ENCODE data around the gene GGT5.

The GGT5 gene

DNA sequence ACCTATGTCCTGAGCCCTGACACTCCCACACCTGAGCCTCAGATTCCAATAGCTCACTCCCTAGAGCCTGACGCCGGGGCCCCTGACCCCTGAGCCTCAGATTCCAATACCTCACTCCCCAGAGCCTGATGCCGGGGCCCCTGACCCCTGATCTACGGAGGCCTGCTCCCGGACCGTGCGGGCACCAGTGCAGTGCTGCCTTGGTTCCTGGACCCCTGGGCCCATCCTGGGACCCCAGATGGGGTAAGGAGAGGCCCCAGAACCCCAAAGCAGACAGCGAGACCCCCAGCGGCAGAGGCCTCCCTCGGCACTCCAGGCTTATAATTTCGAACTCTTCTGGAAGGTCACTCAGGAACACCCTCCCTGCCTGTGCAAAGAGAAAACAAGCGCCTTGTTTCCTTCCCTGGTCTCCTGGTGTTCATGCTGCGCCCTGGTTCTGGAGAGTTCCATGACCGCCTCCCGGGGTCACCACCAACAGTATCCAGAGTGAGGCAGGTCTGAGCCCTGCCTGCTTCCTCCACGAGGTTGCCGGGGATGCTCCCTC, 56.1 kb downstream of the GGT5 start:
- TF ChIP-seq, protein P1, sequence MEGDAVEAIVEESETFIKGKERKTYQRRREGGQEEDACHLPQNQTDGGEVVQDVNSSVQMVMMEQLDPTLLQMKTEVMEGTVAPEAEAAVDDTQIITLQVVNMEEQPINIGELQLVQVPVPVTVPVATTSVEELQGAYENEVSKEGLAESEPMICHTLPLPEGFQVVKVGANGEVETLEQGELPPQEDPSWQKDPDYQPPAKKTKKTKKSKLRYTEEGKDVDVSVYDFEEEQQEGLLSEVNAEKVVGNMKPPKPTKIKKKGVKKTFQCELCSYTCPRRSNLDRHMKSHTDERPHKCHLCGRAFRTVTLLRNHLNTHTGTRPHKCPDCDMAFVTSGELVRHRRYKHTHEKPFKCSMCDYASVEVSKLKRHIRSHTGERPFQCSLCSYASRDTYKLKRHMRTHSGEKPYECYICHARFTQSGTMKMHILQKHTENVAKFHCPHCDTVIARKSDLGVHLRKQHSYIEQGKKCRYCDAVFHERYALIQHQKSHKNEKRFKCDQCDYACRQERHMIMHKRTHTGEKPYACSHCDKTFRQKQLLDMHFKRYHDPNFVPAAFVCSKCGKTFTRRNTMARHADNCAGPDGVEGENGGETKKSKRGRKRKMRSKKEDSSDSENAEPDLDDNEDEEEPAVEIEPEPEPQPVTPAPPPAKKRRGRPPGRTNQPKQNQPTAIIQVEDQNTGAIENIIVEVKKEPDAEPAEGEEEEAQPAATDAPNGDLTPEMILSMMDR (IDR thresholded peaks at IDR 0.05): no peak
- no peaks in the 10 kb centered on the region for H3K27me3 ChIP-seq
- peaks cover 12 to 13% of the 10 kb centered on the region in 2 experiments for H3K4me1 ChIP-seq (ENCODE audit: control insufficient read depth in 1 of 2, insufficient read depth in 1 of 2, low read depth in 1 of 2, low read length in 1 of 2)
- H3K36me3 ChIP-seq: no peaks in the 10 kb centered on the region
- H3K9me3 ChIP-seq: no peaks in the 10 kb centered on the region
- no peak overlapping the region for H3K27ac ChIP-seq
- H3K4me3 ChIP-seq (ENCODE audit: low read depth in 1 of 2, low read length in 1 of 2): no peak overlapping the region

DNA sequence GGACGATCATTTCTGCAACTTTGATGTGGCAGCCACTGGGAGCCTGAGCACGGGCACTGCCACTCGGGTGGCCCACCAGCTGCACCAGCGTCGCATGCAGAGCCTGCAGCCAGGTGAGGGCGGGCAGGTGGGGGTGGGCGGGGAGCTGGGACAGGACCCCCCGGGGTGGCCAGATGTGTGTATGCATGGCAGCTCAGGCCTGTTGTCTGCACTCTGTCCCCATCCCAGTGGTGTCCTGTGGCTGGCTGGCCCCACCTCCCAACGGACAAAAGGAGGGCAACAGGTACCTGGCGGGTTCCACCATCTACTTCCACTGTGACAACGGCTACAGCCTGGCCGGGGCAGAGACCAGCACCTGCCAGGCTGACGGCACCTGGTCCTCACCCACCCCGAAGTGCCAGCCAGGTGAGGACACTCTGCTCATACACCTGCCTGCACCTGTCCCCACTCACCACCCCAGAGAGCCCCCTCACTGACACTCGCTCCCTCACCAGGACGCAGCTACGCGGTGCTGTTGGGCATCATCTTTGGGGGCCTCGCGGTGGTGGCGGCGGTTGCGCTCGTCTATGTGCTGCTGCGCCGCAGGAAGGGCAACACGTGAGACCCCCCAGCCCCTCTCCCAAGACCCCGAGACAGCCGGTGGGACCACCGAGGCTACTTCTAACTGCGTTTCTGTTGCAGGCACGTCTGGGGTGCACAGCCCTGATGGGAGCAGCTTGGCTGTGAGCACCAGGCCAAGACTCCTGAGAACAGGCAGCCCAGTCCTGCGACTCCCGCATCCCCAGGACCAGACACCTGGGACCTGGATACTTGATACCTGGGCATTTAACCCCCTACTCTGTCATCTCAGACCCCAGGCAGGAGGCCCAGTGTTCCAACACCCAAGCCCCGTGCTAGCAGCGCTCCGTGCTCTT, 56.9 kb downstream of the GGT5 start:
- no peak overlapping the region for H3K27ac ChIP-seq
- TF ChIP-seq, protein P1 (IDR thresholded peaks at IDR 0.05): no peak
- peaks cover 12 to 13% of the 10 kb centered on the region in 2 experiments for H3K4me1 ChIP-seq (ENCODE audit: control insufficient read depth in 1 of 2, insufficient read depth in 1 of 2, low read depth in 1 of 2, low read length in 1 of 2)
- no peaks in the 10 kb centered on the region for H3K9me3 ChIP-seq
- no peaks in the 10 kb centered on the region for H3K27me3 ChIP-seq
- no peak overlapping the region for H3K4me3 ChIP-seq (ENCODE audit: low read depth in 1 of 2, low read length in 1 of 2)
- H3K36me3 ChIP-seq: no peaks in the 10 kb centered on the region

DNA sequence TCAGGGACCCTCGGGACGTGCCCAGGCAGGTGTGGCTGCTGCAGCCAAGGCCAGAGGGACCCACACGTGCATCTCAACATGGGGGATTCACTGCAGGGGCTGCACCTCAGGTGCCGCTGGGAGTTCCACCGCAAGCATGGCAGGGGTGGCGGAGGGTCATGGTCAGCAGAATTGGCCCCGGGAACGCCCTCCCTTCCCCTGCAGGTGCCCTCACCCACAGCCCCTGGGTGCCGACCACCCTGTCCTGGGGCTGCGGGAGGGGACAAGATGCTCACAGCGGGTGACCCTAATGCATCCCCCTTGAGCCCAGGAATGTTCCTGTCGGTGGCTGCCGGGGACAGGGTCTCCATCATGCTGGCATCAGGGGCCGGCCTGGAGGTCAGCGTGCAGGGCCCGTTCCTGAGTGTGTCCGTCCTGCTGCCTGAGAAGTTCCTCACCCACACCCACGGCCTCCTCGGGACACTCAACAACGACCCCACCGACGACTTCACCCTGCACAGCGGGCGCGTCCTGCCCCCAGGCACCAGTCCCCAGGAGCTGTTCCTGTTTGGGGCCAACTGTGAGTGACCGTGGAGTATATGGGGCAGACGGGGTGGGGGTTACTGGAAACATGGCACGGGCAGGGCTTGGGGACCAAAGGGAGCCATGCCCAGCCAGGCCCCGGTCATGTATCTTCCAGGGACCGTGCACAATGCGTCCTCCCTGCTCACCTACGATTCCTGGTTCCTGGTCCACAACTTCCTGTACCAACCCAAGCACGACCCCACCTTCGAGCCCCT, 57.8 kb downstream of the GGT5 start:
- no peak overlapping the region for H3K27ac ChIP-seq
- no peak overlapping the region for H3K4me3 ChIP-seq (ENCODE audit: low read depth in 1 of 2, low read length in 1 of 2)
- no peaks in the 10 kb centered on the region for H3K9me3 ChIP-seq
- H3K27me3 ChIP-seq: no peaks in the 10 kb centered on the region
- TF ChIP-seq, protein P1 (IDR thresholded peaks at IDR 0.05): no peak
- no peaks in the 10 kb centered on the region for H3K36me3 ChIP-seq
- peaks cover 12 to 13% of the 10 kb centered on the region in 2 experiments for H3K4me1 ChIP-seq (ENCODE audit: control insufficient read depth in 1 of 2, insufficient read depth in 1 of 2, low read depth in 1 of 2, low read length in 1 of 2)

DNA sequence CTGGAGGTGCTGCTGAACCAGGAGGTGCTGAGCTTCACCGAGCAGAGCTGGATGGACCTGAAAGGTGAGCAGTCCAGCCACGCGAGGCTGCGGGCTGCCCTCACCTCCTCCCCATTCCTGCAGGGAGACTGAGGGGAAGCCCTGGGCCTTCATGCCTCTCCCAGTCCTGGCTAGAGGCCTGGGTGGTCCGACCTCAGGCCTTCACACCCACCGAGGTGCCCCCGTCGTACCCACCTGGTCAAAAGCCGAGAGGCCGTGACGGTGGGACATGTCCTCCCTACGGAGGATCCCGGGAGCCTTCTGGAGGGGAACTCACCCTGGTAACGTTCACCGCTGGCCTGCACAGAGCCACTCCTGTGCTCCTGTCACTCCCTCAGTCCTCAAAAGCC, 58.5 kb downstream of the GGT5 start:
- TF ChIP-seq, protein P1 (IDR thresholded peaks at IDR 0.05): no peak
- H3K27ac ChIP-seq: no peak overlapping the region
- H3K36me3 ChIP-seq: no peaks in the 10 kb centered on the region
- H3K4me3 ChIP-seq (ENCODE audit: low read depth in 1 of 2, low read length in 1 of 2): no peak overlapping the region
- no peaks in the 10 kb centered on the region for H3K27me3 ChIP-seq
- peaks cover 12 to 13% of the 10 kb centered on the region in 2 experiments for H3K4me1 ChIP-seq (ENCODE audit: control insufficient read depth in 1 of 2, insufficient read depth in 1 of 2, low read depth in 1 of 2, low read length in 1 of 2)
- no peaks in the 10 kb centered on the region for H3K9me3 ChIP-seq

DNA sequence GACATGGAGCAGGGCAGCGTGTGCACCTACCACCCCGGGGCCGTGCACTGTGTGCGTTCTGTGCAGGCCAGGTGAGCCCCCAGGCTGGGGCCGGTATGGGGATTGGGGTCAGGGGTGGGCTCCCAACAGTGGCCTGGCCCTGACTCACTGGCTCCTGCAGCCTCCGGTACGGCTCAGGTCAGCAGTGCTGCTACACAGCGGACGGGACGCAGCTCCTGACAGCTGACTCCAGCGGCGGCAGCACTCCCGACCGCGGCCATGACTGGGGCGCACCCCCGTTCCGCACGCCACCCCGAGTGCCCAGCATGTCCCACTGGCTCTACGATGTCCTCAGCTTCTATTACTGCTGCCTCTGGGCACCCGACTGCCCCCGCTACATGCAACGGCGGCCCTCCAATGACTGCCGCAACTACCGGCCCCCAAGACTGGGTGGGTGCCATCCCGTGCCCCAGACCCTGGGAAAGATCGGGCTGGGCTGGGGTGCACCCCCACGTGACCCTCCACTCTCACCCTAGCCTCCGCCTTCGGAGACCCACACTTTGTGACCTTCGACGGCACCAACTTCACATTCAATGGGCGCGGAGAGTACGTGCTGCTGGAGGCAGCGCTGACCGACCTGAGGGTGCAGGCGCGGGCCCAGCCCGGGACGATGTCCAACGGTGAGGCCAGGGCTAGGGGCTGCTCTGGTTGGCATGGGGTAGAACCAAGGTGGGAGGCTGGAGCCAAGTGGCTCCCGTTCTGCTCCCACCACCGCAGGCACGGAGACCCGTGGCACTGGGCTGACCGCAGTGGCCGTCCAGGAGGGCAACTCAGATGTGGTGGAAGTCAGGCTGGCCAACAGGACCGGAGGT, 59.2 kb downstream of the GGT5 start:
- Histone ChIP-seq H3K4me3 (ENCODE audit: low read depth in 1 of 2, low read length in 1 of 2) (no peak overlapping the region), H3K27ac (no peak overlapping the region), H3K4me1 (ENCODE audit: control insufficient read depth in 1 of 2, insufficient read depth in 1 of 2, low read depth in 1 of 2, low read length in 1 of 2) (peaks cover 12 to 13% of the 10 kb centered on the region in 2 experiments), H3K9me3 (no peaks in the 10 kb centered on the region), H3K36me3 (no peaks in the 10 kb centered on the region), H3K27me3 (no peaks in the 10 kb centered on the region)
- TF ChIP-seq, protein P1 (IDR thresholded peaks at IDR 0.05): no peak
